Suprapubic skin (tissue), 4 donors: ENCODE measurements around the gene SEMA3D.

Experiments
- CTCF ChIP-seq, 2 donors: fragments of 200-600 bp in 1 of 2; fragments of 450-650 bp in 1 of 2; sonication (generic) in 1 of 2; IDR thresholded peaks; one replicate each; pipeline ENCODE4 v1.5.1; 2016 to 2019; ENCODE audit warnings: antibody characterized with exemption in 2 of 2, mild to moderate bottlenecking in 1 of 2, moderate library complexity in 1 of 2
- POLR2A ChIP-seq, 2 donors: fragments of 450-650 bp; IDR thresholded peaks; one replicate each; pipeline ENCODE4 v1.6.1; 2017; ENCODE audit warnings: antibody characterized with exemption in 2 of 2, mild to moderate bottlenecking in 2 of 2, moderate library complexity in 2 of 2
- POLR2AphosphoS5 ChIP-seq, 3 donors: sonication (generic); formaldehyde crosslinking; IDR thresholded peaks; one replicate each; pipeline ENCODE4 v1.6.1; 2017; ENCODE audit warnings: antibody characterized with exemption in 3 of 3

GRCh38 chr7:85075864-85076263 lies 111.0 kb downstream of the SEMA3D start:
- TF ChIP-seq CTCF (IDR thresholded peaks at IDR 0.05) (no peak), POLR2A (IDR thresholded peaks at IDR 0.05) (no peak), POLR2AphosphoS5 (IDR thresholded peaks at IDR 0.05) (no peak)
